PC-9 (cell line): Measurements from ENCODE around the gene CLCN5.

Source experiments
- CTCF ChIP-seq: fragments of 200-600 bp; sonication (generic); conservative IDR thresholded peaks from 2 replicates; pipeline ENCODE4 v1.6.1; 2017; ENCODE audit warnings: mixed run types, antibody characterized with exemption, mild to moderate bottlenecking, moderate library complexity
- EZH2 ChIP-seq: fragments of 200-600 bp; sonication (generic); IDR thresholded peaks from 2 replicates; pipeline ENCODE4 v1.8.0; 2017; ENCODE audit warnings: antibody characterized with exemption, low read depth

- no peak for TF ChIP-seq EZH2
- TF ChIP-seq CTCF = no peak
Measured at GRCh38 chrX:49912861-49913260, 9.5 kb upstream of the CLCN5 start.
